ENCODE measurements around the gene UGT1A10.
"Not testable (repeated sequence)": the region's sequence is repeated elsewhere in the genome, so short reads cannot be mapped to it uniquely, and the experiment has no call there.

The UGT1A10 gene

GRCh38 chr2:233698740-233699139 lies 62.5 kb downstream of the UGT1A10 start:
- DNase-seq: no peak

- DNase-seq: no peak
Observed at GRCh38 chr2:233699424-233700027, 63.3 kb downstream of the UGT1A10 start.

DNA sequence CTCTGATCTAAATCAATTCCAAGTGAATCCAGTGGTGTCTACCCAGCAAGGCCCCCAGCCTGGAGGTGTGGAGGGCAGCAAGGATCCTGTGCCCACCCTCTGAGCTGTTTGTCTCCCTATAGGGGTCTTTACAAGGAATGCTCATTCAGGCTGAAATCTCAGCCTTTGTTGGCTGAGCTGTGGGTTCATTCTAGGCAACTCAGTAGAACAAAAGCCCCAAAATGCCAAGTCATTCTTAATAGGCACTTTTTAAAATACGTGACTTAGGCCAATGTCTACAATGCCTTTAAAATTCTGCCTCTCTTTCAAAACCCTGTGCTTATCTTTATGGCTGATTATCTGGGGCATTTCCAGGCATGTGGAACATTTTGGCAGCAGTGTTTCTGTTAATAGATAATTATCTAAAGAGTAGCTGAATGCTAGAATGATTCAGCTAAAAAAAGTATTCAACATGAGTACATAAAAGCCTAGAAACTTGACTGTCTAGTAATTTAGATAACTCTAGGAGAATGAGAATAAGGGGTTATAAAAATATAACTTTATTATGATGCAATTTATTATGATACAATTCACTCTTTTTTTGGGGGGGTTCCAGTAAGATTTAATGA lies 63.9 kb downstream of the UGT1A10 start:
- no peak for DNase-seq

DNA sequence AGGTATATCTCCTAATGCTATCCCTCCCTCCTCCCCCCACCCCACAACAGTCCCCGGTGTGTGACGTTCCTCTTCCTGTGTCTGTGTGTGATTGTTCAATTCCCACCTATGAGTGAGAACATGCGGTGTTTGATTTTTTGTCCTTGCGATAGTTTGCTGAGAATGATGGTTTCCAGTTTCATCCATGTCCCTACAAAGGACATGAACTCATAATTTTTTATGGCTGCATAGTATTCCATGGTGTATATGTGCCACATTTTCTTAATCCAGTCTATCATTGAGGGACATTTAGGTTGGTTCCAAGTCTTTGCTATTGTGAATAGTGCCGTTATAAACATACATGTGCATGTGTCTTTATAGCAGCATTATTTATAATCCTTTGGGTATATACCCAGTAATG lies 64.6 kb downstream of the UGT1A10 start:
- DNase-seq: not testable (repeated sequence)

- DNase-seq: no peak
Observed at GRCh38 chr2:233702238-233702637, 66.0 kb downstream of the UGT1A10 start.

- no peak for DNase-seq
Observed at GRCh38 chr2:233705911-233706506, 69.8 kb downstream of the UGT1A10 start.

DNA sequence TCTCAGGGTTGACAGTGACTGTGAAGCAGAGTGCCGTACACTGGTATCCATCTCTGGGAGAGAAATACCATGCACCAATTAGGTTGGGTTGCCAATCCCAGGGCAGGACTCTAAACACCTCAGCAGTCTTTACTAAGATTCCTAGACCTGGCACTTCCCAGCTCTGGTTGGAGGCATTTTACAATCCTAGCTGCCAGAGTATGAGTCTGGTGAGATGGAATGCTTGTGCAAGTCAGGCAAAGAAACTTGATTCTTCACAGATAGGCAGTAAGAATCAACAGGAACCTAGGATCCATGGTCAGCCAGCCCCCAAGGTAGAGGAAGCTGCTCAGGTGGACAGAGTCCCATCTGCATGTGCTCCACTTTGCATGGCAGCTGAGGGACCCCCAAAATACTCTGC lies 70.5 kb downstream of the UGT1A10 start:
- DNase-seq: no peak

DNA sequence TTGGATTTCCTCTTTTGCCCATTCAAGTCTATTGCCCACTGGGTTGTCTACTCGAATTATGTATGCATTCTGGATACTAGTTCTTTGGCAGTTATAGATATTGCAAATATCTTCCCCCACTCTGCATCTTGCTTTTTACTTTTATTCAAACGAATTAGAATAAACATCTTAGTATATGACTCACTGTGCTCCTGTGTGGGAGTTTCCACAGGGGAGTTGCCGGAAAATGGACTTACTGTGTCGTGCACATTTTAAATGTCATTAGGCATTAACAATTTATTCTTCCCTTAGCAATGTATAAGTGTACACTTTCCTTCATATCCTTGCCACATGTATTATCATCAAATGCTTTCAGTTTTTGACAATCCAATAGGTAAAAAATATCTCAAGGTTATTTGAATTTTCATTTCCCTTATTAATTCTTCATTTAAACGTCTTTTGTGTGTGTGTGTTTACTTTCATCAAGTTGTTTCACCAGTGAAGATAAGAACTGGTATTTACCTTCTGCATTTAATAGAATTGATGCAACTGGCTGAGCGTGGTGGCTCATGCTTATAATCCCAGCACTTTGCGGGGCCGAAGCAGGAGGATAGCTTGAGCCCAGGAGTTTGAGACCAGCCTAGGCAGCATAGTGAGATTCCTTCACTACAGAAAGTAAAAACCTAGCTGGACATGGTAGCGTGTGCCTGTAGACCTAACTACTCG lies 71.8 kb downstream of the UGT1A10 start:
- no peak for DNase-seq

GRCh38 chr2:233708942-233709341 lies 72.7 kb downstream of the UGT1A10 start:
- no peak for DNase-seq

- DNase-seq: peak; percentile 83
Observed at GRCh38 chr2:233711312-233712008, 75.2 kb downstream of the UGT1A10 start.

DNA sequence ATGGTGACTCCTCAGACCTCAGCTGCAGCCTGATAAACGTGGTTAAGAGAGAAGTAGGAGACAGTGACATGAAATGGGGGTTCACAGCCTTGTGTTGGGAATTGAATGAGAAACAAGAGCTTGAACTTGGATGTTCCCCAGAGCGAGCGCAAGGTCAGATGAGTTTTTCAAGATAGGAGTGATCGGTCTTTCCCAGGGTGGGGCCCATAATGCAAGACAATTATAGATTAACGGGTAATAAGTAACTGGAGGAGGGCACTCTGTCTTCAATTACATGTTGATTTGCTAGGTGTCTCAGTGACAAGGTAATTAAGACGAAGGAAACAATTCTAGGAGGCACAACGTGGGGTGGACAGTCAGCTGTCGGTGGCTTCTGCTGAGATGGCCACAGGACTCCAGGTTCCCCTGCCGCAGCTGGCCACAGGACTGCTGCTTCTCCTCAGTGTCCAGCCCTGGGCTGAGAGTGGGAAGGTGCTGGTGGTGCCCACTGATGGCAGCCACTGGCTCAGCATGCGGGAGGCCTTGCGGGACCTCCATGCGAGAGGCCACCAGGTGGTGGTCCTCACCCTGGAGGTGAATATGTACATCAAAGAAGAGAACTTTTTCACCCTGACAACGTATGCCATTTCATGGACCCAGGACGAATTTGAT lies 76.5 kb downstream of the UGT1A10 start, which contains the start of gene UGT1A5:
Gene UGT1A5 (plus strand): TSS at position 297 of the 651 bp plus-strand sequence. CDS start 85 bp downstream, at position 382.
- no peak for DNase-seq

DNA sequence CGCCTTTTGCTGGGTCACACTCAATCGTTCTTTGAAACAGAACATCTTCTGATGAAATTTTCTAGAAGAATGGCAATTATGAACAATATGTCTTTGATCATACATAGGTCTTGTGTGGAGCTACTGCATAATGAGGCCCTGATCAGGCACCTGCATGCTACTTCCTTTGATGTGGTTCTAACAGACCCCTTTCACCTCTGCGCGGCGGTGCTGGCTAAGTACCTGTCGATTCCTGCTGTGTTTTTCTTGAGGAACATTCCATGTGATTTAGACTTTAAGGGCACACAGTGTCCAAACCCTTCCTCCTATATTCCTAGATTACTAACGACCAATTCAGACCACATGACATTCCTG lies 77.0 kb downstream of the UGT1A10 start:
- DNase-seq: no peak

- no peak for DNase-seq
Observed at GRCh38 chr2:233714121-233714520, 77.9 kb downstream of the UGT1A10 start.

DNA sequence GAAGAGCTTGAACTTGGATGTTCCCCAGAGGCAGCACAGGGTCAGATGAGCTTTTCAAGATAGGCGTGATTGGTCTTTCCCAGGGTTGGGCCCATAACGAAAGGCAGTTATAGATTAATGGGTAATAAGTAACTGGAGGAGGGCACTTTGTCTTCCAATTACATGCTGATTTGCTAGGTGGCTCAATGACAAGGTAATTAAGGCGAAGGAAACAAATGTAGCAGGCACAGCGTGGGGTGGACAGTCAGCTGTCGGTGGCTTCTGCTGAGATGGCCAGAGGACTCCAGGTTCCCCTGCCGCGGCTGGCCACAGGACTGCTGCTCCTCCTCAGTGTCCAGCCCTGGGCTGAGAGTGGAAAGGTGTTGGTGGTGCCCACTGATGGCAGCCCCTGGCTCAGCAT lies 82.3 kb downstream of the UGT1A10 start, which contains the start of gene UGT1A4:
Gene UGT1A4 (plus strand): TSS at position 185 of the 400 bp plus-strand sequence. CDS start 85 bp downstream, at position 270.
- DNase-seq: no peak

GRCh38 chr2:233728723-233729301 lies 92.6 kb downstream of the UGT1A10 start, which contains the start of gene UGT1A3:
Gene UGT1A3 (plus strand): TSS chr2:233729042. CDS start chr2:233729127, 85 bp downstream.
- no peak for DNase-seq

GRCh38 chr2:233736868-233737653 lies 100.8 kb downstream of the UGT1A10 start:
- DNase-seq: peak; percentile 33

DNA sequence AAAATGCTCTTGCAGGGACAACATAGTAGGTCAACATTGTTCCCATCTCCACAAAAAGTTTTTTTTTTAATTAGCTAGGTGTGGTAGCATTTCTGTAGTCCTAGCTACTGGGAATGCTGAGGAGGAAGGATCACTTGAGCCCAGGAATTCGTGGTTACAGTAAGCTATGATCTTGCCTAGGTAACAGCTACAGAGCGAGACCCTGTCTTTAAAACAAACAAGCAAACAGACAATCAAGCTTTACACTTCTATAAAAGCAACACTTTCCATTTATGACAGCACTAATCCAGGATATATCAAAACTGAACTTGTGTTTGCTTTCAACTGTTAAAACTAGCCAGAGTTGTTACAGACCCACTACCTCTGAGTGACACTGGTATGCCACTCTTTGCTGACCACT lies 104.6 kb downstream of the UGT1A10 start:
- DNase-seq: no peak

GRCh38 chr2:233743464-233744259 lies 107.4 kb downstream of the UGT1A10 start:
- DNase-seq: no peak

DNA sequence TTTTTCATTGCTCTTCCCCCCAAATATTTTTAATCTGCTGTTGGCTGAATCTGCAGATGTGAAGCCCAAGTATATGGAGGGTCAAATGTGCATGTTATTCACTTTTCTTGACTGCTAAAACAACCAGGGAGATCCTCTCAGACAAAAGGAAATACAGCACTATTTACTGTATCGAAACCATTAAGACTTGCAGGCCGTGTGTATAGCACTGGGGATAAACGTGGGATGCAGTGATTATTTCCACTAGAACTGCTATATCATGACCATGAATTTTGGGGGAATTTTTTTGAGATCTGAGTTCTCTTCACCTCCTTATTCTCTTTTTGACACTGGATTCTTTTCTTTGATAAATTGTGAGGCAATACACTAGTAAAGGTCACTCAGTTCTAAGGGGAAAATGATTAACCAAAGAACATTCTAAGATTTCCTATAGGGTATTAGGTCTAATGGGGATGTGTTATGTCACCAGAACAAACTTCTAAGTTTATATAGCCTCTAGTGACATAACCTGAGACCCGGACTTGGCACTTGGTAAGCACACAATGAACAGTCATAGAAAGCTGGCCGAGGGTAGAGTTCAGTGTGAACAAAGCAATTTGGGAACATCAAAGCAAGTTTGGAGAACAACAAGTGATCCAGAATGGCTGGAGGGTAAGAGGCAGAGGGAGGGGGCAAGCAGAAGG lies 109.0 kb downstream of the UGT1A10 start:
- DNase-seq: no peak

DNA sequence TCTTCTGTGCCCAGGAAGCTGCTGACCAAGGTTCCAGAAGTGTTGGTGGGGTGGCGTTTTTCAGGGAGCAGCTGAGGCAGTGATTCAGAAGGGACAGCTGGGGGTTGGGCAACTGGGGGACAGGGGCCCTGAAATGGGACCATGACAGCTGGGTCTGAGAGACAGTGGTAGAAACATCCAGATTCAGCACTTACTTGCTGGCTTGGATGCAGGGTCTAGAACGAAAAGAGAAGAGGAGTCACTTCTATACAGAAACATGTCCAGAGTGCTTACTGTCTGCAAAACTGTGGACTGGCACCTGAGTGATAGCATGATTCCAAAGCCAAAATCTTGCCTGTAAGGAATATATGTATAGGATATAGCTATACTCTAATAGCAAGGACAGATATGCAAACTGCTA lies 109.6 kb downstream of the UGT1A10 start:
- DNase-seq: not testable (repeated sequence)
